MCF 10A (cell line): ENCODE data around the gene PCDHB16. TPM values are rescaled to one million over a fixed set of nuclear protein-coding genes. Genes with fewer than 3 reads are reported as not detected.
A peak's percentile ranks its signal among the peaks of the same experiment; 100 is the strongest.
"Not testable (repeated sequence)": the region's sequence is repeated elsewhere in the genome, so short reads cannot be mapped to it uniquely, and the experiment has no call there.

Experiments used
- BruUV-seq: library from RNA; stranded (reverse); fragments of 400-500 nt; replicated peaks from 2 replicates; lab custom pipeline; 2021; lab: Mats Ljungman, UMichigan
- CTCF ChIA-PET: fragments of 300-600 bp; sonication (Branson Sonifier 250); formaldehyde crosslinking; extraction: SDS; loops from one replicate; lab custom pipeline; 2021; ENCODE audit warnings: antibody characterized with exemption, inconsistent platforms; lab: Yijun Ruan, JAX
- POLR2A ChIA-PET: fragments of 300-600, 350-650 bp; sonication (Branson Sonifier 250); formaldehyde crosslinking; extraction: SDS; loops from one replicate; lab custom pipeline; 2020; ENCODE audit warnings: antibody characterized with exemption, inconsistent platforms; lab: Yijun Ruan, JAX
- DNase-seq: peaks from one replicate; pipeline ENCODE4 v3.0.0-alpha.2; 2018; ENCODE audit not compliant: unreplicated experiment
- H3K27ac Mint-ChIP-seq: one replicate; pipeline ENCODE4 v1.8.0; 2022; ENCODE audit warnings: mild to moderate bottlenecking, low read depth, mixed read lengths; ENCODE audit not compliant: unreplicated experiment
- H3K27me3 Mint-ChIP-seq: one replicate; pipeline ENCODE4 v1.8.0; 2022; ENCODE audit warnings: mixed read lengths; ENCODE audit not compliant: insufficient read depth, unreplicated experiment
- H3K36me3 Mint-ChIP-seq: one replicate; pipeline ENCODE4 v1.8.0; 2022; ENCODE audit warnings: mild to moderate bottlenecking, moderate library complexity, mixed read lengths; ENCODE audit not compliant: insufficient read depth, unreplicated experiment
- H3K4me1 Mint-ChIP-seq: one replicate; pipeline ENCODE4 v1.8.0; 2022; ENCODE audit warnings: mixed read lengths; ENCODE audit not compliant: insufficient read depth, unreplicated experiment
- H3K4me3 Mint-ChIP-seq: one replicate; pipeline ENCODE4 v1.8.0; 2022; ENCODE audit warnings: mild to moderate bottlenecking, moderate library complexity, mixed read lengths; ENCODE audit not compliant: unreplicated experiment
- H3K9me3 Mint-ChIP-seq: one replicate; pipeline ENCODE4 v1.8.0; 2022; ENCODE audit warnings: mixed read lengths; ENCODE audit not compliant: unreplicated experiment
- CTCF ChIP-seq: fragments of 200-600 bp; IDR thresholded peaks from one replicate; pipeline ENCODE4 v1.8.0; 2022; ENCODE audit warnings: antibody characterized with exemption, mild to moderate bottlenecking; ENCODE audit not compliant: unreplicated experiment
- intact Hi-C: fragments of 100-400 bp; cut with micrococcal nuclease; formaldehyde crosslinking; loops from 2 replicates; pipeline ENCODE4 v1.14.1; 2022
- total RNA-seq: library from RNA; stranded (reverse); gene quantifications from 2 replicates; pipeline ENCODE4 v1.2.3, GENCODE V29; 2022

The PCDHB16 gene
- total RNA-seq, 1 experiment from 2014 or later = 1.8 TPM

- no TSS peak for BruUV-seq
- no peaks in the 10 kb centered on the region for H3K27me3 Mint-ChIP-seq
- DNase-seq = peak; percentile 6
- H3K4me3 Mint-ChIP-seq = peak within 1 kb of the TSS; percentile 55
- peaks cover 24% of the 10 kb centered on the region for H3K9me3 Mint-ChIP-seq
- ChIA-PET CTCF (no interaction called here), POLR2A (interaction anchor here (0.6 to 0.7 kb wide), 2 partner anchors 340 to 369 kb away, joined by 3 read pairs; no protein-coding TSS in a partner anchor)
- intact Hi-C loops = no loop called here
- H3K36me3 Mint-ChIP-seq = no peaks in the 10 kb centered on the region
- TF ChIP-seq CTCF = no peak
- no peak within 1 kb of the TSS for H3K27ac Mint-ChIP-seq
- H3K4me1 Mint-ChIP-seq = no peaks in the 10 kb centered on the region
Observed at GRCh38 chr5:141149812-141150211, 32.4 kb upstream of the PCDHB16 start, which contains the start of gene PCDHB6. Gene PCDHB6, plus strand, starts transcription at chr5:141150057. Its CDS starts 201 bp downstream, at chr5:141150258.

- H3K27me3 Mint-ChIP-seq = no peaks in the 10 kb centered on the region
- CTCF ChIA-PET = interaction anchor here (0.6 to 1.0 kb wide), 3 partner anchors 15 to 151 kb away, joined by 3 read pairs; no protein-coding TSS in a partner anchor
- no TSS peak for BruUV-seq
- no peak for DNase-seq
- H3K4me1 Mint-ChIP-seq = no peaks in the 10 kb centered on the region
- TF ChIP-seq CTCF = no peak
- POLR2A ChIA-PET = interaction anchor here (0.6 to 0.7 kb wide), 2 partner anchors 339 to 369 kb away, joined by 3 read pairs; no protein-coding TSS in a partner anchor
- peak overlapping the region; percentile 55 for H3K4me3 Mint-ChIP-seq
- H3K27ac Mint-ChIP-seq = no peak overlapping the region
- H3K9me3 Mint-ChIP-seq = peaks cover 26% of the 10 kb centered on the region
- no peaks in the 10 kb centered on the region for H3K36me3 Mint-ChIP-seq
- intact Hi-C loops = no loop called here
Observed at GRCh38 chr5:141150224-141150992, 31.8 kb upstream of the PCDHB16 start.

- no peaks in the 10 kb centered on the region for H3K36me3 Mint-ChIP-seq
Observed at GRCh38 chr5:141150993-141151325, 31.2 kb upstream of the PCDHB16 start.

GRCh38 chr5:141151632-141152031, 30.6 kb upstream of the PCDHB16 start:
- BruUV-seq, H3K4me3 Mint-ChIP-seq, CTCF ChIA-PET, H3K36me3 Mint-ChIP-seq, DNase-seq, H3K4me1 Mint-ChIP-seq, H3K27ac Mint-ChIP-seq, H3K27me3 Mint-ChIP-seq, POLR2A ChIA-PET, intact Hi-C loops: not testable (repeated sequence)
- peaks cover 23% of the 10 kb centered on the region for H3K9me3 Mint-ChIP-seq

More at GRCh38 chr5:141150993-141151325, 31.2 kb upstream of the PCDHB16 start:
- intact Hi-C loops = no loop called here
- ChIA-PET POLR2A (no interaction called here), CTCF (interaction anchor here (0.6 to 1.0 kb wide), 3 partner anchors 15 to 151 kb away, joined by 3 read pairs; no protein-coding TSS in a partner anchor)
- H3K27me3 Mint-ChIP-seq = no peaks in the 10 kb centered on the region
- no peaks in the 10 kb centered on the region for H3K4me1 Mint-ChIP-seq
- H3K4me3 Mint-ChIP-seq = no peak overlapping the region
- H3K27ac Mint-ChIP-seq = no peak overlapping the region
- DNase-seq = no peak
- no peak for TF ChIP-seq CTCF
- BruUV-seq = no TSS peak
- H3K9me3 Mint-ChIP-seq = peaks cover 27% of the 10 kb centered on the region

GRCh38 chr5:141152096-141152495, 30.1 kb upstream of the PCDHB16 start:
- POLR2A ChIA-PET, H3K36me3 Mint-ChIP-seq, intact Hi-C loops, H3K4me3 Mint-ChIP-seq, H3K4me1 Mint-ChIP-seq, BruUV-seq, DNase-seq, H3K27ac Mint-ChIP-seq, H3K27me3 Mint-ChIP-seq: not testable (repeated sequence)
- H3K9me3 Mint-ChIP-seq = peaks cover 27% of the 10 kb centered on the region
- CTCF ChIA-PET = interaction anchor here (0.5 kb wide), 1 partner anchor 368 kb away, joined by 3 read pairs; no protein-coding TSS in a partner anchor
